ENCODE results near the gene IRX6. TPM values are rescaled to one million over a fixed set of nuclear protein-coding genes. Genes with fewer than 3 reads are reported as not detected.
A peak's percentile ranks its signal among the peaks of the same experiment; 100 is the strongest.

IRX6 gene
- total and polyA plus RNA-seq, 8 donors, result 0.02 to 0.08 (median 0.04) TPM; not detected in 5

DNA sequence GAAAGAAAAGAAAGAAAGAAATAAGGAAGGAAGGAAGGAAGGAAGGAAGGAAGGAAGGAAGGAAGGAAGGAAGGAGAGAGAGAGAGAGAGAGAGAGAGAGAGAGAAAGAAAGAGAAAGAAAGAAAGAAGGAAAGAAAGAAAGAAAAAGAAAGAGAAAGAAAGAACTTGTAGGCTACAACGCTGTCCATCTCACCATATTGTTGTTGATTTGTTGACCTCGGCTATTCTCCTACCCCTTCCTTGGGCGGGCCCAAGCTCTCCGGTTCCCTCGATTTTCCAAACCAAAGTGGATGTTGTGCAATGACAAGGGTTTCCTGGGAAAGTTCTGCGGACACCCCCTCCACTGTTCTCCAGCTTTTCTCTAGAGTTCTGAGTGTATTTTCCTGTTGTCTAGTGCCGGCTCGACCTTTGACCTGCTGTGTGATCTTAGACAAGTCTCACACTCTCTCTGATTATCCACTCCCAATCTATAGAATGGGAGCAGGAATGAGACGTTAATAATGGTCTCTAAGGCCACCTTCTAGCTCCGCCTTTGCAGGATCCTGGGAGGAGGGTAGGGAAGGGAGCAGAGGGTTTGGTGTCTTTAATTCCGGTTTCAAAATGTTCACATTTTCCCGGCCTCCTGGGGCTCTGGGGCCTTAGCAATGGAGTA lies 1.6 kb downstream of the IRX6 start:
- ATAC-seq (no peak), DNase-seq (no peak), FAIRE-seq (no peak)
- no peak overlapping the region for H3K27ac ChIP-seq
- 8 to 9% methylated on average over 12 of the region's 12 CpGs for WGBS, 2 donors
- H3K9me3 ChIP-seq, result no peaks in the 10 kb centered on the region
- no peak overlapping the region for H3K4me3 ChIP-seq
- no peaks in the 10 kb centered on the region for H3K36me3 ChIP-seq
- no peaks in the 10 kb centered on the region for H3K4me1 ChIP-seq
- no peak for TF ChIP-seq CTCF (IDR thresholded peaks at IDR 0.05)
- H3K27me3 ChIP-seq, result peaks cover 0 to 37% (median 0%) of the 10 kb centered on the region in 4 donors
- intact Hi-C loops (cut with DNase I), result no loop called here

DNA sequence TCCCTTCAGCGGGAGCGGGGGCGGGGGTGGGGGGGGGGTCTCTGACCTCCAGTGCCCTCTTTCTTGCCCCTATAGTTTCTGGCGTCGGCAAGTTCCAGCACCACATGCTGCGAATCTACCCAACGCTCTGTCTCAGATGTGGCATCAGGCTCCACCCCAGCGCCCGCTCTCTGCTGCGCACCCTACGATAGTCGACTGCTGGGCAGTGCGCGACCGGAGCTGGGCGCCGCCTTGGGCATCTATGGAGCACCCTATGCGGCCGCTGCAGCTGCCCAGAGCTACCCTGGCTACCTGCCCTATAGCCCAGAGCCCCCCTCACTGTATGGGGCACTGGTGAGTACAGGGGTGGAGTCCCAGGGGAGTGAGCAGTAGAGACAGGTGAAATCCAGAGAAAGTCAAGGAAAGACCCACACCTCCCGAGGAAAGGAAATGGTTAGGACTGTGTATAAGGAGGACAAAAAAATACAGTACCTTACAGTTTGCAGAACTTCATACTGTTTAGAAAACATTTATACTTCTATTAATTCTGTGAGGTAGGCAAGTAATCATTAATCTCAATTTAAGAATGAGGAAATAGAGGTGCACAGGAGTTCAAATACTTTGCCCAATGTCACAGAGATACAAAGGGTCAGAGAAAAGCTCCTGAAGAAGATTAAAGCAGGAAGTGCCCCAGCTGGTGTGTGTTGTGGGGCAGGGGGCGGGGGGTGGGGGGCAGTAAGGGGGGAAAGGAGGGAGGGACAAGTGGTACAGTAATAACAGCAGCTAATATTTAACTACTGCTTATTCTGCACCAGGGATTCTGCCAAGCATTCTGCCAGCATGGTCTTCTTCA lies 2.5 kb downstream of the IRX6 start:
- H3K9me3 ChIP-seq, result no peaks in the 10 kb centered on the region

DNA sequence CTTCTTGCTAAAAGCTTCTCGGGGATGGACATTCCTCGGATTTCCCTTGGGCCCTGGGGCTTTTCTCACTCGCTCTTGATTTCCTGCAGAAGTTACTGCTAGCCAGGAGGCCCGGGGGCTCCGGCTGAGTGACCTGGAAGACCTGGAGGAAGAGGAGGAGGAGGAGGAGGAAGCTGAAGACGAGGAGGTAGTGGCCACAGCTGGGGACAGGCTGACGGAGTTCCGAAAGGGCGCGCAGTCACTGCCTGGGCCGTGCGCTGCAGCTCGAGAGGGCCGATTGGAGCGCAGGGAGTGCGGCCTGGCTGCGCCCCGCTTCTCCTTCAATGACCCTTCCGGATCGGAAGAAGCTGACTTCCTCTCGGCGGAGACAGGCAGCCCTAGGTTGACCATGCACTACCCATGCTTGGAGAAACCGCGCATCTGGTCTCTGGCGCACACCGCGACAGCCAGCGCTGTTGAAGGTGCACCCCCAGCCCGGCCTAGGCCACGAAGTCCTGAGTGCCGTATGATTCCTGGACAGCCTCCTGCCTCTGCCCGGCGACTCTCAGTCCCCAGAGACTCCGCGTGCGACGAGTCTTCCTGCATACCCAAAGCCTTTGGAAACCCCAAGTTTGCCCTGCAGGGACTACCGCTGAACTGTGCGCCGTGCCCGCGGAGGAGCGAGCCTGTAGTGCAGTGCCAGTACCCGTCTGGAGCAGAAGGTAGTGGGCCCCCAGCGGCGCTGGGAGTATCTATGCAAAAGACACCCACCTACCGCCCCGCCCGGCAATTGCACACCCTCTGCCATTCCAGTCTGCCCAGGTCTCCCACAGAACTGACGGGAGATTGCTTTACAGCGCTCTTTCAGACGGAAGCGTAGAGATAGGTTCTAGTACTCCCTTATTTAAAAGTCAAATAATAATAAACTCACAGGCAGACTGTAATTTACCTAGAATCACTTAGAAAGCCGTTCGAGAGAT lies 4.9 kb downstream of the IRX6 start:
- FAIRE-seq (no peak), DNase-seq (no peak), ATAC-seq (no peak)
- Histone ChIP-seq H3K4me1 (no peaks in the 10 kb centered on the region), H3K27me3 (peaks cover 0 to 27% (median 0%) of the 10 kb centered on the region in 4 donors), H3K36me3 (no peaks in the 10 kb centered on the region), H3K9me3 (no peaks in the 10 kb centered on the region), H3K27ac (no peak overlapping the region), H3K4me3 (no peak overlapping the region)
- intact Hi-C loops (cut with DNase I), result no loop called here
- TF ChIP-seq CTCF (IDR thresholded peaks at IDR 0.05), result no peak
- WGBS, 2 donors, result 5 to 6% methylated on average over 55 of the region's 55 CpGs

More for the DNA sequence above, 2.5 kb downstream of the IRX6 start:
- H3K27me3 ChIP-seq, result peaks cover 0 to 38% (median 0%) of the 10 kb centered on the region in 4 donors
- 6 to 14% methylated on average over 20 of the region's 21 CpGs for WGBS, 2 donors
- no peaks in the 10 kb centered on the region for H3K36me3 ChIP-seq
- no peaks in the 10 kb centered on the region for H3K4me1 ChIP-seq
- peak in 2 of 4 donors; percentile 39 to 51 for ATAC-seq
- no peak for FAIRE-seq
- H3K27ac ChIP-seq, result no peak overlapping the region
- intact Hi-C loops (cut with DNase I), result no loop called here
- no peak overlapping the region for H3K4me3 ChIP-seq
- peak in 1 of 6 donors; percentile 52 for DNase-seq
- no peak for TF ChIP-seq CTCF (IDR thresholded peaks at IDR 0.05)

DNA sequence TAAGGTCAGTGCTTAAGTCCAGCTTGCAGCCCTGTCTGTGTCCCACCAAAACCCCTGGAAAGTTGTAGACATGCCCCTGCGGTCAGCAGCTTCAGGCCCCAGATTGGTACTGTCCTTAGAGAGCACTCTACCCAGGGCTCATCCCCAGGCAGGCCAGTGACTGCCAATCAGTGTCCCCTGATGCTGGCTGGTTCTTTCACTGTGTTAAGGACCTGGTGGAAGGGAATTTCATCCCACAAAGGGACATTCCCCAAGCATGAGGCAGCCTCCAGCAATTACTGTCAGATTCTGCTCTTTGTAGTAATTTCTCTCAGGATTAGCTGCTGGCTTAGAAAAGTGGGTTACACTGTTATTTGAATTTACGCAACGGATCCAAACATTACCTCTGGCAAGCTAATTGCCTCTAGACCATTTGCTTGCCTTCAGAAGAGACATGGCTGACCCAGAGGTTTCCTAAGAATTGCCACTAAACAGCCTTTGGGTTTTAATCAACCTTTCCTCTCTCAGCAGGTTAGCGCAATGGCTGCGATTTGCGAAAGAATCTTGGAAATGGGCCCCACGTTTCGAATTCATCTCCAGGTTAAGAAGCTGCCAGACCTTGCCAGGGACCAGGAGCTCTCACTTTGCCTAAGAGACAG lies 5.9 kb downstream of the IRX6 start:
- Histone ChIP-seq H3K27me3 (peaks cover 0 to 27% (median 0%) of the 10 kb centered on the region in 4 donors), H3K4me3 (no peak overlapping the region), H3K36me3 (no peaks in the 10 kb centered on the region), H3K9me3 (no peaks in the 10 kb centered on the region), H3K4me1 (no peaks in the 10 kb centered on the region), H3K27ac (no peak overlapping the region)
- TF ChIP-seq CTCF (IDR thresholded peaks at IDR 0.05), result no peak
- no peak for FAIRE-seq
- WGBS, 2 donors, result 19 to 28% methylated on average over 8 of the region's 8 CpGs
- intact Hi-C loops (cut with DNase I), result no loop called here
- no peak for DNase-seq
- ATAC-seq, result no peak

All from pancreas (tissue), 10 donors.